ENCODE data around the gene SRC.

The SRC gene

DNA sequence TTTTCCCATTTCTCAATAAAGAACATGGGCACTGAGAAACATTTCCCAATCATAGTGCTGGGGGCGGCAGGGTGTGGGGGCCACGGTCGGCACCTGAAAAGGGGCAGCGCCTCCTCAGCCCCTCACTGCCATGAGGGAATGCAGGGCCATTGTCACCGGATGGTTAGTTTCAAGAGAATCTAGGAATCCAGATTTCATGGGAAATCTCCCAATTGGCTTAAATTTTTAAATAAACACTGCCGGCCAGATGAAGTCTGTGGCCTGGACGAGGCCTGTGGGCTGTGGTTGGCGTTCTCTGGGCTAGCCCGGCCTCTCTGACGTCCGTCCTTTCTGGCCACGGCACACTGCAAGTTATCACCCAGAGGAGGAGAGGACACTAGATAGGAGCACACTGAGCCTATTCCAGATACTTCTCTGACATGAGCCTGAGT, 30.9 kb upstream of the SRC start:
- no peak for DNase-seq (ENCODE audit: low spot score)

DNA sequence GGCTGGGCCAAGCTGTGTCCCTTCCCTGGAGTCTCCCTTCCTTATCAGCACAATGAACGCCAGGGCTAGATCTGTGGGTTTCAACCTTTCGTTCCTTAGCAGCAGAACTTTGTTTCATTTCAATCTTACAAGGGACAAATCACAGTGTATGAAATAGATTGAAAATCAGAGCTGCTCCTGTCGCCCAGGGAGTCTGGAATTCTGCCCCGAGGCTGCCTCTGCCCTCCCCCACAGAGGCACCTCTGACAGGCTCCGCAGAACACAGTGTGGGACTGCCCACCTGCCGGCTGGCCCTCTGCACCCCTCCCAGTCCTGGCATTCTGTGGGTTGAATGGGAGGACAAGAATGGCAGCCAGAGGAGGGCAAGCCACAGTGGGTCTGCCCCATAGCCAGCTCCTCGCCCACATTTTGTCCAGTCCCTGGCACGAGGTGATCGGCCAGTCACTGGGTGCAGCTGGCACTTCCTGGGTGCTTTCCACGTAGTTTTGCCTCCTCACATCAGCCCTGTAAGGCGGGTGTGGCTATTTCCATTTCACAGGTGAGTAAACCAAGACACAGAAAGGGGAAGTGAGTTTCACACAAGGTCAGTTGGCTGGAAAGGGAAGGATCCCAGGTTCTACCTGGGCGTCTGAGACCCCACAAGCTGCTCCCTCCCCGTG, 30.4 kb upstream of the SRC start:
- no peak for DNase-seq (ENCODE audit: low spot score)

DNA sequence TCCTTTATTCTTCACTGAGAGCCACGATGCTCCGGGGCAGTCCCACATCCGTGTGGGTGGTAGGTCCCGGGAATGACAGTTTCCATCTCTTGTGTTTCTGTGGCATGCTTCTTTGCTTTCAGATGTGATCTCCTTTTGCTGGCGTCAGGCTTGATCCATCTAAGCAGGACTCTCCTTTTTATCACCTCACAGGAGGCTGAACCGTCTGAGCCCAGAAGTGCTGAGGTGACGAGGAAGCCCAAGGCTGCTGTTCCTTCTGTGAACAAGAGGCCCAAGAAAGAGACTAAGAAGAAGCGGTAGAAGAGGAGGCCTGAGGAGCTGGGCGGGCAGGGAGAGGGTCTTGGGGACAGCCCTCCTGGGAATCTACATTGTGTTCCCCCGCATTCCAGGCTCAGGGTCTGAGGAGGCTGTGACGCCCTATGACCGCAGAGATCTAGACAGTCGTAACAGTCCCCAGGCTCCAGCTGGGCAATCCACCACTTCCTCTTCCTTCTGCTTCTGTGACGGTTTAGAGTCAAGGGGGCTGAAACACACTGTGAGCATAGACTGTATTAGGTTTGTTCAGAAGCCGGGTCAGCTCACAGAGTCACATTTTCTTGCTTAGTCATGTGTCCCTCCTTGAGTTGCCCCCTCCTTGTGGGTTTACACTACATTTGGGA, 29.7 kb upstream of the SRC start:
- DNase-seq (ENCODE audit: low spot score), result no peak

DNA sequence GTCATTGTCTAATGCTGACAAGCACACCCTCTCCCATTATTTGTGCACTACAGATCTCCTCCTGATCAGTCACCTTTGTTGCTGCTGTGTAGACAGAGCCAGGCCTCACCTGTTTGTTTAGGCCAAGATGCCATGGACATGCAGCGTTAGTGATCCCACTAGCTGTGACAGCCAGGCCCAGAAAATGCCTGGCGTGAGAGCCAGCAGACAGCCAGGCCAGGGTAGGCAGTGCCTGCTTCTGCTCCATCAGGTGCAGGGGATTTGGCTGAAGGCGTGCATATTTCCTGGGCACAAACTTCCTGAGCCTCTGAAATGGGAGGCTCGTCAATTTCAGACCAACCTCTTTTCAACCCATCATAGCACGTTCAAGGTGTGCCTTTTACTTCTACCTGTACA, 29.2 kb upstream of the SRC start:
- no peak for DNase-seq (ENCODE audit: low spot score)

DNA sequence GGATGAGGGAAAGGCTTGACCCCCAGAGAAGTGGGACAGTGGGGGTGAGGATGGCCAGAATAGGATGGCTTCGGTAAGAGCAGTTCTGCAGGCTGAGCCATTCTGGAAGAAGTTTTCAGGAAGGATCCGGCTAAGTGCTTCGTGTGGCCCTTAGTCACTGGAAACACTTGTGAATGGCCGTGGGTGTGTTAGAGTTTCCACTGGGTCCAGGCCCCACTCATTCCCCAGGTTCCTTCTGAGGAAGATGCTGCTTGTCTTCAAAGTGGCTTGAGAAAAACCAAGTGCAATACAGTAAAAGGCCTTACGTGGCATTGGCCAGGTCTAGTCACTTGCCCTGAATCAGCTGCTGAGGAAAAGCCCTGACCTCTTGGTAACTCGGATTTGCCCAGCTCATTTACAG, 28.6 kb upstream of the SRC start:
- no peak for DNase-seq (ENCODE audit: low spot score)

DNA sequence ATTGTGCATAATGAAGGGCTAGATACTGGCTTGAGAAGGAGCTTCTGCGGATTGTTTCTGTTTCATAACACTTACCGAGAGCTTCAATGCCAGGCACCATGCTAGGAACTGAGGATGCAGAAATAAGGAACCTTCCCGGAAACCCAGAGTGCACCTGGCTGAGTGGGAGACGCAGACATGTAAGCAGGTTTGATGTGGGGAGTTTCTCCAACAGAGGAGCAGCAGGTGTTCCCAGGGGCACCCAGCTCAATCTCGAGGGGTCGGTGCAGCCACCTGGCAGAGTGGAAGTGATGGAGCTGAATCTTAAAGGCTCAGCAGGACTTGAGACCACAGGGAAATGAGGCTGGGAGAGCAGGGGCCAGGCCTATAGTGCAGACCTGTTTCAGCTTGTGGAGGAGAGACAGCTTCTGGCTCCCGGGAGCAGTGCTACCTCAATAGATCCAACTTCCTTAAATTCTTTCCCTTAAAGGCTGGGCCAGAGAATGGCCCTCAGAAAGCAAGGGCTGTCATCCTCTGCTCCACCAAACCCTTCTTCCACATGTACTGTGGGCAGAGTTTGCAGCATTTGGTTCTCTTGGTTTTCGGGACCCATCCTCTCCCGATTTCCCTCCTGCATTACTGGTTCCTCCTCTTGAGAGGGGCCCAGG, 27.8 kb upstream of the SRC start:
- DNase-seq (ENCODE audit: low spot score), result no peak

DNA sequence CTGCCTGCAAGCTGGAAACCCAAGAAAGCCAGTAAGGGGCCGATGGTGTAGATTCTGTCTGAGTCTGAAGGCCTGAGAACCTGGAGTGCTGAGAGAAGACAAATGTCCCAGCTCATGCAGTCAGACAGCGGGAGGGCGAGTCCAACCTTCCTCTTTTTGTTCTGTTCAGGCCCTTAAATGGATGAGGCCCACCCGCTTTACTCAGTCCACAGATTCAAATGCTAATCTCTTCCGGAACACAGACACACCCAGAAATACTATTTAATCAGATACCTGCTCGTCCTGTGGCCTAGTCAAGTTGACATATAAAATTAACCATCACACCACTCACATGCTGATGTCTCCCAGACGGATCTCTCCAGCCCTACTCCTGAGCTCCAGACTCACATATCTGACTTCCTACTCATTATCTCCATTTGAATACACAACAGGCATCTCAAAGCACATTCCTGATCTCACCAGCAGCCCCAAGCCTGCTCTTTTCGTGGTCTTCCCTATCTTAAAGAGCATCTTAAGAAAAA, 26.7 kb upstream of the SRC start:
- DNase-seq (ENCODE audit: low spot score), result no peak

DNA sequence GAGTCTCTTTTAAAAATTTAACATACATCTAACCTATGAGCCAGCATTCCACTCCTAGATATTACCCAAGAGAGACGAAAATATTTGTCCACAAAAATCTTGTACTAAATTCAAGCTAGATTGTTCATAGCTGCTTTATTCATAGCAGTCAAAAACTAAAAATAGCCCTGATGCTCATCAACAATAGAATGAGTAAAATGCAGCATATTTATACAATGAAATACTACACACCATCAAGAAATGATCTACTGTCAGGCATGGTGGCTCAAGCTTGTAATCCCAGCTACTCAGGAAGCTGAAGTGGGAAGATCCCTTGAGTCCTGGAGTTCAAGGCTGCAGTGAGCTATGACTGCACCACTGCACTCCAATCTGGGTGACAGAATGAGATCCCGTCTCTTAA, 22.0 kb upstream of the SRC start:
- no peak for DNase-seq (ENCODE audit: low spot score)

DNA sequence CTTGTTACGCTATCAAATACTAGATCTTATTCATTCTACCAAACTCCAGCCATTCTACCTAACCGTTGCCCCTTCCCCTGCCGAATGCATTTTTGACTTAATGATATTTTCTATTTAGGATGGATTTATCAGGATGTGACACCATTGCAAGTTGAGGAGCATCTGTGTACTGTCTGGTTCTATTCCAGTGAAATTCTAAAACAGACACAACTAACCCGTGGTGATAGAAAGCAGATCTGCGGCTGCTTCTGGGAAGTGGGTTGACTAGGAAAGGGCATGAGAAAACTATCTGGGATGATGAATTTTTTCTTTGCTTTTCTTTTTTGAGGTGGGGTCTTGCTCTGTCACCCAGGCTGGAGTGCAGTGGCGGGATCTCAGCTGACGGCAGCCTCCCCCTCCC, 20.7 kb upstream of the SRC start:
- DNase-seq (ENCODE audit: low spot score), result no peak

DNA sequence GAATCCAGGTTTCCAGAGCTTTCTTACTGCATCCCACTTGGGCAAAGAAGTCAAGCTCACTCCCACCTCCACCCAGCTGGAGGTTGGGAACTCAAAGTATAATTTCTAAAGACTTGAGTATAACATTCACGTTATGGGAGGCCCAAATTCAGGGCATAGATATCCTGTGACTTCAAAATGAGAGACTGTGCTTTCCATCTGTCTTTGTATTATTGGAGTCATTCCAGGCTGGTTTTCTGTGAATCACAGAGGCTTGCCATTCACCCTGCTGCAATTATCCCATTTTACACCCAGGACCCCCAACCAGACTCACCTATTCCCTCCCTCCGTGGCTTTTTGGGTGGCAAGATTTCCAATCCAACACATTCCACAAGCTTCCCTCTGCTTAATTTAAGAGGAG, 19.3 kb upstream of the SRC start:
- DNase-seq (ENCODE audit: low spot score), result no peak

DNA sequence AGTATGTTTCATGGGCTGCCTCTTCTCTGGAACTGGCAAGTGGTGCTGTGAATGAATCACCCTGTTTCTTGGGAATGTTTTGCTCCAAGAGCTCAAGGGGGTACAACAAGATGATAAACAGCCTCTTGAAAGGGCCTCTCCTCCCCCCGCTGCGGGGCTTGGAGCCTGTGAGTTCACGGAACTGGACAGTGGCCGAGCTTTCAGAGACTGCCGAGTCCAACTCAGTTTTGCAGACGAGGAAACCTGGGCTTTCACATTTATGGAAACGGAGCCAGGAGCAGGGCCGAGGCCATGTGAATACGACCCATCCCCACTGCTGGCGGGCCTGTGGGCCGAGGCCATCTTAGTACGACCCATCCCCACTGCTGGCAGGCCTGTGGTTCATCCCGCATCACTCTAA, 18.2 kb upstream of the SRC start:
- no peak for DNase-seq (ENCODE audit: low spot score)

DNA sequence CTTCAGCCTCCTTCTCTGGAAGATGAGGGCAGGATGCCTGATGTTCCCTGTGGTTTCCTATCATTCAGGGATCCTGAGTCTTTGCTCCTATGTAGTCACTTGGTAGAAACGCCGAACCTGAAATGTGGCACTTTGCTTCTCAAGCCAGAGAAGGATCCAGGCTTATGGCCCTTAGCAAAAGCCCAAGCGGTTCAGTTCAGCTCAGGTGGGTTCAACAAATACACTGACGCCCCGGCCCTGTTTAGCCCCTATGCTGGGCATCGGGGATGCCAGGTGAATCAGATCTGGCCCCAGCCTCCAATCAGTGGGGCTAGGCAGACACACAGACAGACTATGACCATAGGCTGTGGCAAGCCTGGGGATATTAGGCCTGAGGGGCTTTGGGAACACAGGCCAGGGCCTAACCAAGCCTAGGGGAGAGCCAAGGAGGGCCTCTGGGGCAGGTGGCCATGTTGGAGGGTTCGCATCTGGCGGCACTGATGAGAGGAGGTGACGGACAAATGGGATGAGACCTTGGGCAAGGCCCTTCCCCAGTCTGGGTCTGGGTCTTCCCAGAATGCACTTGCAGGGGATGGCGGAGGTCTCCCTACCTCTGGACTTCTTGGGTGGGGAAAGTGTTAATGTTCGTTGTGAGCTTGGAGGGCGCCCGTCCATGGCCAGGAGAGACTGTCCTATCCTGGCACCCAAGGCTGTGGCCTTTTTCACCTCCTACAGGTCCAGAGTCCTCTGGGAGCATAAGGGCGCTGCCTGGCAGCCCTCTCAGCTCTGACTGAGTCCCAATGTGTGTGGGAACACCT, 17.6 kb upstream of the SRC start:
- DNase-seq (ENCODE audit: low spot score), result no peak

DNA sequence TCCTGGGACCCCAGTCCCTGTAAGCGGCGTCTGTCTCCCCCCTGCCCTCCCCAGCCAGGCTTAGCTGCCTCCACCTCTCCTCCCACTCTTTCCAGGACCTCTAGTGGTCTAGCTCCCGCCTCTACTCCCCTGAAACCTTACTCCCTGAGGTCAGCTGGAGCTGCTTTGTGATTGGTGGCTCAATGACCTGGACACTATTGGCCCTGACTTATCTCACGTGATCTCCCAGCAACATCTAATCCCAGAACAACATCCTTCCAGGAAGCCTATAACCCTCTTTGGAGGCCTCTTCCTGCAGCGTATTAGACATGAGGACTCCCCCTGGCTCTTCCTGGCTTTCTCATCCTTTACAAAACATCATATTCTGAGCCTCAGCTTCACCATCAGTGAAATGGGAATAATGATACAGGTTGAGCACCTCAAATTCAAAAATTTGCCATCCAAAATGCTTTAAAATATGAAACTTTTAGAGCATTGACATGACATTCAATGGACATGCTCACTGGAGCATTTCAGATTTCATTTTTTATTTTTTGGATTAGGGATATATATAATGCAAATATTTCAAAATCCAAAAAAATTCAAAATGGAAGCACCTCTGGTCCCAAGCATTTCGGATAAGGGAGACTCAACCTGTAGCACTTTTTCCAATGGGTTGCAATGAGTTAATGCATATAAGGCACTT, 16.3 kb upstream of the SRC start:
- DNase-seq (ENCODE audit: low spot score), result no peak

DNA sequence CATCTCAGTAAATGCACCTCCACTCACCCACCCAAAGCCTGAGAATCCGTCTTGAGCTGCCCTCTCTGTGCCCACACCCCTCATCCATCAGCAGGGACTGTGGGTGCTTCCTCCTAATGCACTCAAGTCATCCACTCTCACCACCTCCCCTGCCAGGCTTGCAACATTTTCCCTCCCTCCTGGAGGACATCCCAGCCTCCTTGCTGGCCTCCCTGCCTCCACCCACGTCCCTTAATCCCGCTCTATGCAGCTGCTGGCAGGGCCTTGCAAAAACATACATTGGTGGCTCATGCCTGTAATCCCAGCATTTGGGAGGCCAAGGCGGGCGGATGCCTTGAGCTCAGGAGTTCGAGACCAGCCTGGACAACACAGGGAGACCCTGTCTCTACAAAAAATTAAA, 15.6 kb upstream of the SRC start:
- DNase-seq (ENCODE audit: low spot score), result no peak

DNA sequence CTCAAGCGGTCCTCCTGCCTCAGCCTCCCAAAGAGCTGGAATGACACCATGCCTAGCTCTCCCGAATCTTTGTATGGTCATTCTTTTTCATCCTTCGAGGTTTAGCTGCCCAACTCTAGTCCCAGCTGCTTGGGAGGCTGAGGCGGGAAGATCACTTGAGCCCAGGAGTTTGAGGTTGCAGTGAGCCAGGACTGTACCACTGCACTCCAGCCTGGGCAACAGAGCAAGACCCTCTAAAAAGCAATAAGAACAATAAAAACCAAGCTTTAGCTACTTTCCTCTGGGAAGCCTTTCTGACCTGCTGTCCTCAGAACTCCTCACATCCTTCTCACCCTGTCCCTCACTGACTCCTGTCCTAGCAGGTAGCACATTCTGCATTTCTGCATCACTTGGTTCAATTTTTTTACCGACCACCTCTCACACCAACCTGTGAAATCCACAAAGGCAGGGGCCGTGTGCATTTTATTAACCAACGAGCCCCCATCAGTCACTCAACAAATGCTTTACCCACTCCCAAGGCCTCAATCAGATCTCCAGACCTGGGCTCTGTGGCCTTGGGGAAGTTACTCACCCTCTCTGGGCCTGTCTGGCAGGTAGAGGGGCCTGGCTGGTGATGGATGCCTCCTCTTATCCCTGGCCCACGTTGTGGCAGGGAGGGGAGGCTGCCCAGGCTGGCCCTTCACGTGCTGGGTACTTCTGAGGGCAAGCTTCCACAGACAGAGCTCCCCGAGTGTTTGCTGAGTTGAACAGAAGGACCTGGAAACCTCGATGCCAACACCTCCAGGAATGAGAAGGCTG, 14.7 kb upstream of the SRC start:
- DNase-seq (ENCODE audit: low spot score), result no peak

DNA sequence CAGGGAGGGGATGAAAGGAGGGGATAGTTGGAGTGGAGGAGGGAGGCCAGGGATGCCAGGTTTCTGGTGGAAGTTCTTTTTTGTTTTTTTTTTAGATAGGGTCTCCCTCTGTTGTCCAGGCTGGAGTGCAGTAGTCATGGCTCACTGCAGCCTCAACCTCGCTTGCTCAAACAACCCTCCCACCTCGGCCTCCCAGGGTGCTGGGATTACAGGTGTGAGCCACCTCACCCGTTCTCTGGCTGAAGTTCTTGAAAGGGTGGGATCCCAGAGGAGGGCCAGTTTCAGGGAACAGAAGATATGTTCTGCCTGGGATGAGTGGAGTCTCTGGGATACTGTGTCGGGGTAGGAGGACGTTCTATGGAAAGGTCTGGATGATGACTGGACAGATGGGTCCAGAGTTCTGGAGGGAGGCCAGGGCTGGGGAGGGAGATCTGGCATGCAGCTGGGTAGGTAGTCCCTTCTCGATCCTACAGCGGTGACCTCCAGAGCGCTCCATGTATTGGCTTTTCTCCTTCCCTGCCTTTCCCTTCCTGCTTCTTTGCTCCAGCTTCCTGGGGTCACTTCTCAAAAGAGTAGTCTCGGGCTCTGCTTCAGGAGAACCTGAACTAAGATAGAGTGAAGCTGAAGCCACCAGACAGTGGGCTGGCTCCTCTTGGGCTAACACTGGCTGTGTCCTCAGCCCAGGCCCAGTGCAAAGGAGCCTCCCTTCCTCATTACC, 12.7 kb upstream of the SRC start:
- no peak for DNase-seq (ENCODE audit: low spot score)

DNA sequence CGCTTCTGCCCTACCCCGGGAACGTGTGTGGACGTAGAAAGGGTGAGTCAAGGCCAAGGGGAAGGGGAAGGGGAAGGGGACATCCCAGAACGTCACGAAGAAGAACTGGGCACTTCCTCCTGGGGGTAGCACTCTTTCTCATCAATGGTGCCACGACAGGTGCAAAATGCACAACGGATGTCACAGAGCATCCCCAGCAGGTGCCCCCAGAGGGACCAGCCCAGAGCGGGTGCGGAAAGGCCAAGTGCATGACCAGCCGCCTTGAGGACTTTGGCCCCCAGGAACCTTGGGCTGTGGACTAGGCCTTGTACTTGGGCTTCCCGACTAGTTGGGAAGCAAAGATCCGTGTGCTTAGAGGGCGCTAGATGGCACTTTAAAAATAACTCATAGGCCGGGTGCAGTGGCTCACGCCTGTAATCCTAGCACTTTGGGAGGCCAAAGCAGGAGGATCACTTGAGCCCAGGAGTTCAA, 12.1 kb upstream of the SRC start:
- no peak for DNase-seq (ENCODE audit: low spot score)

DNA sequence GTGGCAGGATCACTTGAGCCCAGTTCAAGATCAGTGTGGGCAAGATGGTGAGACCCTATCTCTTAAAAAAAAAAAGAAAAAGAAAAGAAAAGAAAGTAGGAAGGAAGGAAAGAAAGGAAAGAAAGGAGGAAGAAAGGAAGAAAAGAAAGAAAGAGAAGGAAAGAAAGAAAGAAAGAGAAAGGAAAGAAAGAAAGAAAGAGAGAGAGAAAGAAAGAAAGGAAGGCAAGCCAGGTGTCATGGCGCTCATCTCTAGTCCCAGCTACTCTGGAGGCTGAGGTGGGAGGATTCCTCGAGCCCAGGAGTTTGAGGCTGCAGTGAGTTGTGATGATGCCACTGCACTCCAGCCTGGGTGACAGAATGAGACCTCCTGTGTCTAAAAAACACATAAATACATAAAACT, 11.5 kb upstream of the SRC start:
- DNase-seq (ENCODE audit: low spot score), result no peak

DNA sequence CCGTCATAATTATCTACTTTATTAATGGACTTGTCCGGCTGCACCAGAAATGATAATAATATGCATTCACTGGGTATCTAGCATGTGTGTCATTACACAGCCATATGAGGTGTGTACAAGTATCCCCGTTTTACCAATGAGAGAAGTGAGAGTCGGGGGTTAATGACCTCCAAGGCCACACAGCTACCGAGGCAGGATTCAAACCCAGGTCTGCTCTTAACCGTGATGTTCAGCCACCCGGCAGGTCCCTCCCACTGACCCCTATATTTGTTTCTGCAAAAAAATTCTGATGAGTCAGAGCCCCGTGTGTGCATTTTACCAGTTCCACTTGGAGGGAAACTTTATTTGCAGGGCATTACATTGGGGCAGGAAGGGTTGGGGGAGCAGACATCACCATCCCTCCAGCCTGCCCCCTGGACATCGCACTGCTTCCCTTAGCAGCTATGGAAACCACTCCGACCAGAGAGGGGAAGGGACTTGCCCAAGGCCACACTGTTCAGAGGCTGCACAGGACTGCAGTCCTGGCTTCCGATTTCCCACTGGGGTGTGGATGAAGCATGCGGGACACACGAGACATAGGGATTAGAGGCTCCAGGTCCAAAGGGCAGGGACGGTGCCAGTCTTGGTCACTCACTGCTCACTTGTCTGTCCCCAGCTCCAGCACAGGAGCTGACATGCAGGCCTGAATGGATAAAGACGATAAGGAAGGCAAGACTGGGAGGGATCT, 10.1 kb upstream of the SRC start:
- no peak for DNase-seq (ENCODE audit: low spot score)
